NCI-H2107 treated with DMSO at 0.1 percent for 48 hours (cell line): ENCODE data around the gene FSIP1.
A peak's percentile ranks its signal among the peaks of the same experiment; 100 is the strongest.

Experiments used
- DNase-seq: peaks from one replicate; lab custom pipeline; 2025; ENCODE audit not compliant: unreplicated experiment; lab: John Stamatoyannopoulos, UW

The FSIP1 gene

GRCh38 chr15:39556461-39556860 lies 226.2 kb downstream of the FSIP1 start:
- no peak for DNase-seq

- no peak for DNase-seq
Observed at GRCh38 chr15:39555885-39556284, 226.8 kb downstream of the FSIP1 start.

GRCh38 chr15:39554746-39555387 lies 227.8 kb downstream of the FSIP1 start:
- no peak for DNase-seq

DNA sequence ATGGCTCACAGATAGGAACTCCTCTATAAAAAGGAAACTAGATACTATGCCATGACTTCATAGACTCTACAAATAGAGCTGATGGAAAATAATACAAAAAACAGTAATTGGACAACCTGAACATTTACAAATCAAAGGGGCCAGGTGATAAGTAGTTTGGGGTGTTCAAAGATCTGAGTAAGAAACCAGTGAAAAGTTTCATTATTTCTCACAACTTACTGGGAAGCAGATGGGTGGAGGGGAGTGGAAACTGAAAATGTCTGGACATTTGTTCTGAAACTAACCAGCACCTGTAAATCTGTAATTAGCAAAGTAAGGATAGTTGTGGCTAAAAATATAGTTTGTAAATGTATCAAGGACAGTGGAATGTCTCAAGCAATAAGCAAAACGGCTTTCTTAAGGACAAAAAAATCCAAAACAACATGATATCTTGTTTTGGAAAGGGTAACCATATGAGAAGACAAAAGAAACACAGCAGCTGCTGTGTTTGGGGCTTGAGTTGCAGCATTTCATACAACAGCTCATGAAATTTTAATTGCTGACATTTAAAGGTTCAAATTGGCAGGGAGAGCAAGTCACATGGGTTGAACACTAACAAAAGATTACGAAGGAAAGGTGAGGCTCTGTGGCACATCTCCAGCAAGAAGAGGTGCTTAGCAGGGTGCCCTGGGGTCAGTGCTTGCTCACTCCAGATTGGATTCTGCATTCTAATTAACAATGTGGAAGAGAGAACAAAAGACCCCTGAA lies 228.5 kb downstream of the FSIP1 start:
- peak; percentile 65 for DNase-seq

DNA sequence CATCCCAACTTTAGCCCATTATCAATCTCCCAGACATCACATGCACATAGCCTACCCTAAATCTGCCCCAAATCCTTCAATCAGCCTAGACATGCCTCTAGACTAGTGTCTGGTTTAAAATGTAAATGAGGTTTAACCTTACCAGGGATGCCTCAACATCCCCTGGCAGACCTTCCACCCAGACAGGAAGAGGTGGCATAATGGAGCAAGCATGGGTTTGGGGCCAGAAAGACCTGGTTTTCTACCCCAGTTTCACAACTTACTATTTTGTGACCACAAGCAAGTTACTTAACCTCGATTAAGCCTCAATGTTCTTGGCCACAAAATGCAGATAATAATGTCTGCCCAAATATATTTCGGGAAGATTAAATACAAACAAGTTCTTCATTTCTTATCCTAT lies 230.1 kb downstream of the FSIP1 start:
- no peak for DNase-seq

- no peak for DNase-seq
Observed at GRCh38 chr15:39551476-39551875, 231.2 kb downstream of the FSIP1 start.
